OCI-LY3 (cell line): ENCODE measurements around the gene CRTAC1.

Experiments
- H2AFZ ChIP-seq: fragments of 200-600, 300-600 bp; shearing (Covaris generic); 2 replicates; pipeline ENCODE4 v1.6.0; 2014; ENCODE audit warnings: antibody characterized with exemption, low read depth, low read length
- H3K27ac ChIP-seq: fragments of 200-600, 300-600 bp; sonication (generic); 2 replicates; pipeline ENCODE4 v1.5.1; 2014; ENCODE audit warnings: mild to moderate bottlenecking, low read length, moderate library complexity, mixed read lengths
- H3K27me3 ChIP-seq: fragments of 200-600, 300-600 bp; sonication (generic); 2 replicates; pipeline ENCODE4 v1.6.1; 2014; ENCODE audit warnings: low read depth, low read length, mixed read lengths
- H3K36me3 ChIP-seq: fragments of 200-600, 300-600 bp; sonication (generic); replicated peaks from 2 replicates; pipeline ENCODE3; 2014; ENCODE audit warnings: low read depth, low read length, mixed read lengths
- H3K4me1 ChIP-seq: fragments of 300-600, 200-600 bp; sonication (generic); 2 replicates; pipeline ENCODE4 v1.6.1; 2014; ENCODE audit warnings: low read length, mixed read lengths
- H3K4me2 ChIP-seq: fragments of 200-600, 300-600 bp; sonication (generic); 2 replicates; pipeline ENCODE4 v1.6.1; 2014; ENCODE audit warnings: low read length, mixed read lengths
- H3K4me3 ChIP-seq: fragments of 300-600, 200-600 bp; sonication (generic); 2 replicates; pipeline ENCODE4 v1.5.1; 2014; ENCODE audit warnings: antibody characterized with exemption, mild to moderate bottlenecking, low read length, moderate library complexity
- H3K79me2 ChIP-seq: fragments of 300-600, 200-600 bp; shearing (Covaris generic); 2 replicates; pipeline ENCODE4 v1.6.1; 2014; ENCODE audit warnings: mild to moderate bottlenecking, low read length, mixed read lengths
- H3K9ac ChIP-seq: fragments of 300-600, 200-600 bp; shearing (Covaris generic); 2 replicates; pipeline ENCODE4 v1.6.0; 2014; ENCODE audit warnings: mild to moderate bottlenecking, low read length, moderate library complexity
- H3K9me3 ChIP-seq: fragments of 200-600, 300-600 bp; shearing (Covaris generic); 2 replicates; pipeline ENCODE4 v1.6.1; 2014; ENCODE audit warnings: low read length, mixed read lengths; ENCODE audit not compliant: insufficient read depth
- H4K20me1 ChIP-seq: fragments of 200-600, 300-600 bp; sonication (generic); 2 replicates; pipeline ENCODE4 v1.6.1; 2016; ENCODE audit warnings: low read length, mixed read lengths; ENCODE audit not compliant: insufficient read depth
- CTCF ChIP-seq: fragments of 200-600, 300-600 bp; sonication (generic); IDR thresholded peaks from 2 replicates; pipeline ENCODE4 v1.5.1; 2014; ENCODE audit warnings: antibody characterized with exemption, low read length, low read depth
- EZH2phosphoT487 ChIP-seq: fragments of 200-600 bp; shearing (Covaris generic); IDR thresholded peaks from 2 replicates; pipeline ENCODE4 v1.6.1; 2018; ENCODE audit warnings: antibody characterized with exemption, mixed run types, low read depth

The CRTAC1 gene

GRCh38 chr10:97910661-97911060, 119.8 kb downstream of the CRTAC1 start:
- peaks cover 29% of the 10 kb centered on the region for H3K27me3 ChIP-seq
- H3K79me2 ChIP-seq = no peaks in the 10 kb centered on the region
- no peaks in the 10 kb centered on the region for H3K36me3 ChIP-seq

GRCh38 chr10:97907830-97908229, 122.6 kb downstream of the CRTAC1 start:
- H3K27me3 ChIP-seq = peaks cover 21% of the 10 kb centered on the region
- H3K4me1 ChIP-seq = no peaks in the 10 kb centered on the region
- no peaks in the 10 kb centered on the region for H3K36me3 ChIP-seq
- H3K4me2 ChIP-seq = no peak overlapping the region
- no peak overlapping the region for H3K4me3 ChIP-seq
- H3K9me3 ChIP-seq = no peaks in the 10 kb centered on the region
- H3K79me2 ChIP-seq = no peaks in the 10 kb centered on the region
- H3K27ac ChIP-seq = no peak overlapping the region
- H3K9ac ChIP-seq = no peak overlapping the region
- H2AFZ ChIP-seq = no peak overlapping the region
- TF ChIP-seq CTCF (no peak), EZH2phosphoT487 (no peak)
- H4K20me1 ChIP-seq = no peaks in the 10 kb centered on the region

More at GRCh38 chr10:97910661-97911060, 119.8 kb downstream of the CRTAC1 start:
- H3K9ac ChIP-seq = no peak overlapping the region
- no peaks in the 10 kb centered on the region for H4K20me1 ChIP-seq
- H2AFZ ChIP-seq = no peak overlapping the region
- H3K4me1 ChIP-seq = peaks cover 3% of the 10 kb centered on the region; the same call in 1 of the 2 replicates
- H3K4me2 ChIP-seq = no peak overlapping the region
- H3K9me3 ChIP-seq = no peaks in the 10 kb centered on the region
- no peak overlapping the region for H3K27ac ChIP-seq
- no peak overlapping the region for H3K4me3 ChIP-seq
- no peak for TF ChIP-seq EZH2phosphoT487
- no peak for TF ChIP-seq CTCF

GRCh38 chr10:97907211-97907610, 123.2 kb downstream of the CRTAC1 start:
- no peaks in the 10 kb centered on the region for H3K79me2 ChIP-seq
- no peak overlapping the region for H3K4me3 ChIP-seq
- H3K36me3 ChIP-seq = no peaks in the 10 kb centered on the region
- H2AFZ ChIP-seq = no peak overlapping the region
- H3K4me1 ChIP-seq = no peaks in the 10 kb centered on the region
- no peak overlapping the region for H3K27ac ChIP-seq
- H4K20me1 ChIP-seq = no peaks in the 10 kb centered on the region
- no peaks in the 10 kb centered on the region for H3K9me3 ChIP-seq
- H3K27me3 ChIP-seq = peaks cover 17% of the 10 kb centered on the region
- H3K9ac ChIP-seq = no peak overlapping the region
- TF ChIP-seq EZH2phosphoT487 (no peak), CTCF (no peak)
- no peak overlapping the region for H3K4me2 ChIP-seq

- TF ChIP-seq CTCF = no peak
- no peak for TF ChIP-seq EZH2phosphoT487
- H3K4me1 ChIP-seq = no peaks in the 10 kb centered on the region
- H3K4me2 ChIP-seq = no peak overlapping the region
- no peaks in the 10 kb centered on the region for H3K9me3 ChIP-seq
- H4K20me1 ChIP-seq = no peaks in the 10 kb centered on the region
- H3K9ac ChIP-seq = no peak overlapping the region
- no peaks in the 10 kb centered on the region for H3K79me2 ChIP-seq
- no peak overlapping the region for H3K4me3 ChIP-seq
- H3K27me3 ChIP-seq = peaks cover 14% of the 10 kb centered on the region
- H2AFZ ChIP-seq = no peak overlapping the region
- no peaks in the 10 kb centered on the region for H3K36me3 ChIP-seq
- H3K27ac ChIP-seq = no peak overlapping the region
Measured at GRCh38 chr10:97905276-97905675, 125.1 kb downstream of the CRTAC1 start.
